Measurements from ENCODE around the gene CNTNAP5. TPM values are rescaled to one million over a fixed set of nuclear protein-coding genes. Genes with fewer than 3 reads are reported as not detected.

The CNTNAP5 gene
- total and polyA plus RNA-seq, 4 donors = not detected

DNA sequence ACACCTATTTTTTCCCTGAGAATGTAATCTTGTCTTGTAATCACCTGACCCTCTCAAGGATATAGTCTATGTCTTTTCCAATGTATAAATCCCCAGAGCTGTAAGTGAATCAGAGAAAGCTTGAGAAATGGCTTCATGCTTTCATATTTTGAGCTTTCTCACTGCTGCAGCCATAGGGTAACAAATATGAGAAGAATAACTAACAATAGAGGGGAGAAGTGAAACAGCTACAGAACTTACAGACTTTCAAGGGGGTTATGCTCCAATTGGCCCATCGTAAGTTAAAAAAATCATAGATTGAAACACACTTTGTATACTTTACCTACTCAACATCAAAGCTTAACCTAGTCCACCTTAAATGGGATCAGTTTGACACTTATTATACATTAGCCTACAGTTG is 111.0 kb downstream of the CNTNAP5 start:
- Histone ChIP-seq H3K9me3 (ENCODE audit: control insufficient read depth in 4 of 4, low read length in 3 of 4) (no peaks in the 10 kb centered on the region), H3K4me3 (ENCODE audit: low read depth in 1 of 3, low read length in 3 of 3) (no peak overlapping the region), H3K4me1 (ENCODE audit: control insufficient read depth in 4 of 4, insufficient read depth in 4 of 4, low read length in 3 of 4) (no peaks in the 10 kb centered on the region), H3K27ac (ENCODE audit: low read depth in 1 of 2, low read length in 2 of 2) (no peak overlapping the region), H3K9ac (ENCODE audit: low read depth in 1 of 2, low read length in 2 of 2) (no peak overlapping the region), H3K27me3 (ENCODE audit: control insufficient read depth in 4 of 4, insufficient read depth in 4 of 4, low read length in 3 of 4) (no peaks in the 10 kb centered on the region), H3K36me3 (ENCODE audit: control insufficient read depth in 4 of 4, insufficient read depth in 3 of 4, low read depth in 1 of 4, low read length in 3 of 4) (no peaks in the 10 kb centered on the region)
- TF ChIP-seq, protein P1, sequence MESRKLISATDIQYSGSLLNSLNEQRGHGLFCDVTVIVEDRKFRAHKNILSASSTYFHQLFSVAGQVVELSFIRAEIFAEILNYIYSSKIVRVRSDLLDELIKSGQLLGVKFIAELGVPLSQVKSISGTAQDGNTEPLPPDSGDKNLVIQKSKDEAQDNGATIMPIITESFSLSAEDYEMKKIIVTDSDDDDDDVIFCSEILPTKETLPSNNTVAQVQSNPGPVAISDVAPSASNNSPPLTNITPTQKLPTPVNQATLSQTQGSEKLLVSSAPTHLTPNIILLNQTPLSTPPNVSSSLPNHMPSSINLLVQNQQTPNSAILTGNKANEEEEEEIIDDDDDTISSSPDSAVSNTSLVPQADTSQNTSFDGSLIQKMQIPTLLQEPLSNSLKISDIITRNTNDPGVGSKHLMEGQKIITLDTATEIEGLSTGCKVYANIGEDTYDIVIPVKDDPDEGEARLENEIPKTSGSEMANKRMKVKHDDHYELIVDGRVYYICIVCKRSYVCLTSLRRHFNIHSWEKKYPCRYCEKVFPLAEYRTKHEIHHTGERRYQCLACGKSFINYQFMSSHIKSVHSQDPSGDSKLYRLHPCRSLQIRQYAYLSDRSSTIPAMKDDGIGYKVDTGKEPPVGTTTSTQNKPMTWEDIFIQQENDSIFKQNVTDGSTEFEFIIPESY (IDR thresholded peaks at IDR 0.05) = no peak
- TF ChIP-seq NR2F2 (IDR thresholded peaks at IDR 0.05) = no peak
- WGBS = 88% methylated on average over 1 of the region's 1 CpG
- DNase-seq (ENCODE audit: low spot score) = no peak

DNA sequence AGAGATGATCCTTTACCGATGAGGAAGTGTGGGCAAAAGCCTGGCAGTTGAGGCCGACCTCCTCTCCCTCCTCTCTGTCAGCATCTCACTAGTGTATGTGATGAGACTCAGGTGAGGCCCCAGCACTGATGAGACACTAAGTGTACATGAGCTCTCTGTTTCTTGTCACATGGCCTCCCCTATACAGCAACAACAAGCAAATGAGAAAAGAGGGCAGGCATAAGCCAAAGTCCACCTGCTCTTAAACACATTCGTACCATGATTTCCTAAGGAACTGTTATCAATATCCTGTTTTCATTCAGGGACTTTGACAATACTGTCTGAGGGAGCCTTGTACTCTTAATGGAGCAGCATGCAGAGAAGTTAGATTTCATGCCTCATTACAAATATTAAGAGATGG is 113.0 kb downstream of the CNTNAP5 start:
- Histone ChIP-seq H3K4me3 (ENCODE audit: low read depth in 1 of 3, low read length in 3 of 3) (no peak overlapping the region), H3K27ac (ENCODE audit: low read depth in 1 of 2, low read length in 2 of 2) (no peak overlapping the region), H3K9ac (ENCODE audit: low read depth in 1 of 2, low read length in 2 of 2) (no peak overlapping the region), H3K4me1 (ENCODE audit: control insufficient read depth in 4 of 4, insufficient read depth in 4 of 4, low read length in 3 of 4) (no peaks in the 10 kb centered on the region), H3K27me3 (ENCODE audit: control insufficient read depth in 4 of 4, insufficient read depth in 4 of 4, low read length in 3 of 4) (no peaks in the 10 kb centered on the region), H3K36me3 (ENCODE audit: control insufficient read depth in 4 of 4, insufficient read depth in 3 of 4, low read depth in 1 of 4, low read length in 3 of 4) (no peaks in the 10 kb centered on the region), H3K9me3 (ENCODE audit: control insufficient read depth in 4 of 4, low read length in 3 of 4) (no peaks in the 10 kb centered on the region)
- no peak for DNase-seq (ENCODE audit: low spot score)
- WGBS = 64% methylated on average over 3 of the region's 3 CpGs
- no peak for TF ChIP-seq TAF1 (conservative IDR thresholded peaks at IDR 0.05)

DNA sequence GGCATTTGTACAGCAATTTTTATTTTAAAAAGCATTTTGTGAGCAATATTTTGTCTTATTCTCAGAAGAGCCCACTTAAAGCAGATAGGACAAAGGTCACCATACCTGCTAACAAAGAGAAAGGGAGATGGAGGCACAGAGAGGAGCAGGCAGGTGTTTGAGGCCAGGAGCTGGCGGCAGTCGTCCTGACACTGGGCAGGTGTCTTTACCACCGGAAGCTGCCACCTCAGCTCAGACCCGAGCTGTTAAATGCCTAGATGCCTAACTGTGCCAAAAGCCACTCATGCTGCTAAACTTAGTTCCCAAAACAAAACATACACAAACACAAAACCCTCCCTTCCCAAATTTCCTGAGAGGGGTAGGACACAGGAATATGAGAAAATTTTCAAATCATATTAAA is 120.9 kb downstream of the CNTNAP5 start:
- Histone ChIP-seq H3K9me3 (ENCODE audit: control insufficient read depth in 4 of 4, low read length in 3 of 4) (no peaks in the 10 kb centered on the region), H3K4me1 (ENCODE audit: control insufficient read depth in 4 of 4, insufficient read depth in 4 of 4, low read length in 3 of 4) (no peaks in the 10 kb centered on the region), H3K27me3 (ENCODE audit: control insufficient read depth in 4 of 4, insufficient read depth in 4 of 4, low read length in 3 of 4) (no peaks in the 10 kb centered on the region), H3K9ac (ENCODE audit: low read depth in 1 of 2, low read length in 2 of 2) (no peak overlapping the region), H3K27ac (ENCODE audit: low read depth in 1 of 2, low read length in 2 of 2) (no peak overlapping the region), H3K36me3 (ENCODE audit: control insufficient read depth in 4 of 4, insufficient read depth in 3 of 4, low read depth in 1 of 4, low read length in 3 of 4) (no peaks in the 10 kb centered on the region), H3K4me3 (ENCODE audit: low read depth in 1 of 3, low read length in 3 of 3) (no peak overlapping the region)
- no peak for TF ChIP-seq JUND (IDR thresholded peaks at IDR 0.05)
- TF ChIP-seq, protein P2, sequence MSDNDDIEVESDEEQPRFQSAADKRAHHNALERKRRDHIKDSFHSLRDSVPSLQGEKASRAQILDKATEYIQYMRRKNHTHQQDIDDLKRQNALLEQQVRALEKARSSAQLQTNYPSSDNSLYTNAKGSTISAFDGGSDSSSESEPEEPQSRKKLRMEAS (IDR thresholded peaks at IDR 0.05) = no peak
- TF ChIP-seq, protein P3, sequence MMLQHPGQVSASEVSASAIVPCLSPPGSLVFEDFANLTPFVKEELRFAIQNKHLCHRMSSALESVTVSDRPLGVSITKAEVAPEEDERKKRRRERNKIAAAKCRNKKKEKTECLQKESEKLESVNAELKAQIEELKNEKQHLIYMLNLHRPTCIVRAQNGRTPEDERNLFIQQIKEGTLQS (IDR thresholded peaks at IDR 0.05) = no peak
- TF ChIP-seq FOXA2 (IDR thresholded peaks at IDR 0.05) = no peak
- TF ChIP-seq, protein P4, sequence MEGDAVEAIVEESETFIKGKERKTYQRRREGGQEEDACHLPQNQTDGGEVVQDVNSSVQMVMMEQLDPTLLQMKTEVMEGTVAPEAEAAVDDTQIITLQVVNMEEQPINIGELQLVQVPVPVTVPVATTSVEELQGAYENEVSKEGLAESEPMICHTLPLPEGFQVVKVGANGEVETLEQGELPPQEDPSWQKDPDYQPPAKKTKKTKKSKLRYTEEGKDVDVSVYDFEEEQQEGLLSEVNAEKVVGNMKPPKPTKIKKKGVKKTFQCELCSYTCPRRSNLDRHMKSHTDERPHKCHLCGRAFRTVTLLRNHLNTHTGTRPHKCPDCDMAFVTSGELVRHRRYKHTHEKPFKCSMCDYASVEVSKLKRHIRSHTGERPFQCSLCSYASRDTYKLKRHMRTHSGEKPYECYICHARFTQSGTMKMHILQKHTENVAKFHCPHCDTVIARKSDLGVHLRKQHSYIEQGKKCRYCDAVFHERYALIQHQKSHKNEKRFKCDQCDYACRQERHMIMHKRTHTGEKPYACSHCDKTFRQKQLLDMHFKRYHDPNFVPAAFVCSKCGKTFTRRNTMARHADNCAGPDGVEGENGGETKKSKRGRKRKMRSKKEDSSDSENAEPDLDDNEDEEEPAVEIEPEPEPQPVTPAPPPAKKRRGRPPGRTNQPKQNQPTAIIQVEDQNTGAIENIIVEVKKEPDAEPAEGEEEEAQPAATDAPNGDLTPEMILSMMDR (IDR thresholded peaks at IDR 0.05; ENCODE audit: low read depth, low read length, missing input control) = no peak
- no peak for TF ChIP-seq HNF4A (conservative IDR thresholded peaks at IDR 0.05)
- TF ChIP-seq FOXA1 (IDR thresholded peaks at IDR 0.05) = no peak
- no peak for TF ChIP-seq EGR1 (IDR thresholded peaks at IDR 0.05; ENCODE audit: low read depth in 2 of 2)
- no peak for TF ChIP-seq GABPA (IDR thresholded peaks at IDR 0.05 in 1 of 2, conservative IDR thresholded peaks at IDR 0.05 in 1 of 2)
- TF ChIP-seq, protein P1 (IDR thresholded peaks at IDR 0.05) = no peak
- no peak for TF ChIP-seq RXRA (IDR thresholded peaks at IDR 0.05)
- TF ChIP-seq, protein P5, sequence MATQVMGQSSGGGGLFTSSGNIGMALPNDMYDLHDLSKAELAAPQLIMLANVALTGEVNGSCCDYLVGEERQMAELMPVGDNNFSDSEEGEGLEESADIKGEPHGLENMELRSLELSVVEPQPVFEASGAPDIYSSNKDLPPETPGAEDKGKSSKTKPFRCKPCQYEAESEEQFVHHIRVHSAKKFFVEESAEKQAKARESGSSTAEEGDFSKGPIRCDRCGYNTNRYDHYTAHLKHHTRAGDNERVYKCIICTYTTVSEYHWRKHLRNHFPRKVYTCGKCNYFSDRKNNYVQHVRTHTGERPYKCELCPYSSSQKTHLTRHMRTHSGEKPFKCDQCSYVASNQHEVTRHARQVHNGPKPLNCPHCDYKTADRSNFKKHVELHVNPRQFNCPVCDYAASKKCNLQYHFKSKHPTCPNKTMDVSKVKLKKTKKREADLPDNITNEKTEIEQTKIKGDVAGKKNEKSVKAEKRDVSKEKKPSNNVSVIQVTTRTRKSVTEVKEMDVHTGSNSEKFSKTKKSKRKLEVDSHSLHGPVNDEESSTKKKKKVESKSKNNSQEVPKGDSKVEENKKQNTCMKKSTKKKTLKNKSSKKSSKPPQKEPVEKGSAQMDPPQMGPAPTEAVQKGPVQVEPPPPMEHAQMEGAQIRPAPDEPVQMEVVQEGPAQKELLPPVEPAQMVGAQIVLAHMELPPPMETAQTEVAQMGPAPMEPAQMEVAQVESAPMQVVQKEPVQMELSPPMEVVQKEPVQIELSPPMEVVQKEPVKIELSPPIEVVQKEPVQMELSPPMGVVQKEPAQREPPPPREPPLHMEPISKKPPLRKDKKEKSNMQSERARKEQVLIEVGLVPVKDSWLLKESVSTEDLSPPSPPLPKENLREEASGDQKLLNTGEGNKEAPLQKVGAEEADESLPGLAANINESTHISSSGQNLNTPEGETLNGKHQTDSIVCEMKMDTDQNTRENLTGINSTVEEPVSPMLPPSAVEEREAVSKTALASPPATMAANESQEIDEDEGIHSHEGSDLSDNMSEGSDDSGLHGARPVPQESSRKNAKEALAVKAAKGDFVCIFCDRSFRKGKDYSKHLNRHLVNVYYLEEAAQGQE (IDR thresholded peaks at IDR 0.05) = no peak
- no peak for TF ChIP-seq TAF1 (conservative IDR thresholded peaks at IDR 0.05)
- WGBS = 73% methylated on average over 4 of the region's 4 CpGs
- DNase-seq (ENCODE audit: low spot score) = no peak
